ENCODE data around the gene BOLA2B.

Gene BOLA2B

GRCh38 chr16:30145657-30146056 lies 47.8 kb downstream of the BOLA2B start:
- no peak for FAIRE-seq
- DNase-seq (ENCODE audit: insufficient read length, low spot score), result no peak

GRCh38 chr16:30144917-30145316 lies 48.5 kb downstream of the BOLA2B start:
- FAIRE-seq (no peak), DNase-seq (ENCODE audit: insufficient read length, low spot score) (no peak)

- FAIRE-seq (no peak), DNase-seq (ENCODE audit: insufficient read length, low spot score) (no peak)
These were observed 49.4 kb downstream of the BOLA2B start for GRCh38 chr16:30144017-30144416.

- no peak for DNase-seq (ENCODE audit: insufficient read length, low spot score)
- no peak for FAIRE-seq
These were observed 50.1 kb downstream of the BOLA2B start for GRCh38 chr16:30143347-30143702.

Data from GM19239 (cell line).